GM18951 (cell line): ENCODE results near the gene CEP78.
A peak's percentile ranks its signal among the peaks of the same experiment; 100 is the strongest.
"Not testable (repeated sequence)": the region's sequence is repeated elsewhere in the genome, so short reads cannot be mapped to it uniquely, and the experiment has no call there.

Experiments used
- POLR2A ChIP-seq: IDR thresholded peaks from 4 replicates; pipeline ENCODE4 v1.6.1; 2011; ENCODE audit warnings: mild to moderate bottlenecking; ENCODE audit not compliant: insufficient read length, insufficient read depth; ENCODE audit errors: extremely low read depth
- in situ Hi-C: fragments of 300-500 bp; cut with MboI; formaldehyde crosslinking; loops from one replicate; pipeline ENCODE4 v1.12.0; 2022; ENCODE audit warnings: low sequenced_read_pairs, mixed read lengths, inconsistent platforms; ENCODE audit not compliant: unreplicated experiment

Gene CEP78, protein sequence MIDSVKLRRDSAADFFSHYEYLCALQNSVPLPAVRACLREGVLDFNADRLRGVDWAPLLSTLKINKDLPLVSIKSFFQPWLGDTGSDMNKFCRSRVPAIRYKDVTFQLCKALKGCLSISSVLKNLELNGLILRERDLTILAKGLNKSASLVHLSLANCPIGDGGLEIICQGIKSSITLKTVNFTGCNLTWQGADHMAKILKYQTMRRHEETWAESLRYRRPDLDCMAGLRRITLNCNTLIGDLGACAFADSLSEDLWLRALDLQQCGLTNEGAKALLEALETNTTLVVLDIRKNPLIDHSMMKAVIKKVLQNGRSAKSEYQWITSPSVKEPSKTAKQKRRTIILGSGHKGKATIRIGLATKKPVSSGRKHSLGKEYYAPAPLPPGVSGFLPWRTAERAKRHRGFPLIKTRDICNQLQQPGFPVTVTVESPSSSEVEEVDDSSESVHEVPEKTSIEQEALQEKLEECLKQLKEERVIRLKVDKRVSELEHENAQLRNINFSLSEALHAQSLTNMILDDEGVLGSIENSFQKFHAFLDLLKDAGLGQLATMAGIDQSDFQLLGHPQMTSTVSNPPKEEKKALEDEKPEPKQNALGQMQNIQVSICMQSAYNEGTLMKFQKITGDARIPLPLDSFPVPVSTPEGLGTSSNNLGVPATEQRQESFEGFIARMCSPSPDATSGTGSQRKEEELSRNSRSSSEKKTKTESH

DNA sequence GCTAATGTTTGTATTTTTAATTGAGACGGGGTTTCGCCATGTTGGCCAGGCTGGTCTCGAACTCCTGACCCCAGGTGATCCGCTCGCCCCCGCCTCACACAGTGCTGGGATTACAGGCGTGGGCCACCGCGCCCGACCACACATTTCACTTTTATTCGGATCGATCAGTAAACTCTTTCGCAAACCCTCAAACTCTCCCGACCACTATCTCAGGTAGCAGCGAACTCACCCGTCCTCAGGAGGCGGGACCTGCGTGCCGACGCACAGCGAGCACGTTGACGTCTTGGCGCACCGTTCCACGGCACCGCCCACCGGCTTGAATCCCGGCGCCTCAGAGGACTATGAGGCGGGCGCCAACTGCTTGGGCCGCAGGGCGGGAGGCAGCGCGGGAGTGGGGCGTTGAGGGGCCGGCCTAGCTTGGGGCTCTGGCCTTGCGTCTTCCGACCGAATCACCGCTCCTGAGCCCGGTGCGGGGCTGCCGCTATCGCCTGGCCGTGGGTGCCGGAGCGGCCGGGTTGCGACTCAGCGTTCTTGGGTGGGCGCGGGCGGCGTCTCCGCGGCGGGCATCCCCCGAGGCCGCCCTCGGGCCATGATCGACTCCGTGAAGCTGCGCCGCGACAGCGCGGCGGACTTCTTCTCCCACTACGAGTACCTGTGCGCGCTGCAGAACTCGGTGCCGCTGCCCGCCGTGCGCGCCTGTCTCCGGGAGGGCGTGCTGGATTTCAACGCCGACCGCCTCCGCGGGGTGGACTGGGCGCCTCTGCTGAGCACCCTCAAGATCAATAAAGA, at the start of gene CEP78:
Gene CEP78, plus strand, starts transcription at position 314 of the 789 bp plus-strand sequence. Its CDS starts 276 bp downstream, at position 590.
- TF ChIP-seq POLR2A: peak; percentile 90
- in situ Hi-C loops: no loop called here

DNA sequence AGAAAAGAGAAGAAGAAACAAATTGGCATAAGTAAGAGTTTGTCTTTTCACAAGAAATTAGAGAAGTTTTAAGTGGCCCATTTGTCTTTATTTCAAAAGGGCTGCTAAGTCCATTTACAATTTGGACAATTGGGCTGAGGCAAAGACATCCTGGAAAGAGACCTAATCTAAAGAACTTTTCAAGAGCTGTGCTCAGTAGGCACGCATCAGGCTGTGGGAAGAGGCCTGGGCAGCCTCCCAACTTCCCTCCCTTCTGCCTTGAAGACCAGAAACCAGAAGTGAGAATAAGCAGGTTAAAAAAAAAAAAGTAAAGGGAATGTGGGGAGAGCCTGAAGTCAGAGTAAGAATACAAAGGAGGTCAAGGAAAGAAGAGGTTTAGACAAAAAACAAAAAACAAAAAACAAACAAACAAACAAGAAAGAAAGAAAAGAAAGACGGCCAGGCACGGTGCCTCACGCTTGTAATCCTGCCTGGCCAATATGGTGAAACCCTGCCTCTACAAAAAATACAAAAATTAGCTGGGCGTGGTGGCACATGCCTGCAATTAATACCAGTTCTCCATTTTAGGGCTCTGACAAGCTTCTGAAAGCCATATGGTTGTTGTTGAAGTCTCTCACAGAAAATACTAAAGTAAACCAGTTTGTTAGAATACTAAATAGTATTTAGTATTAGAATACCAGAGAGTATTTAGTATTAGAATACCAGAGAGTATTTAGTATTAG, 48.0 kb upstream of the CEP78 start:
- no peak for TF ChIP-seq POLR2A
- in situ Hi-C loops: no loop called here

DNA sequence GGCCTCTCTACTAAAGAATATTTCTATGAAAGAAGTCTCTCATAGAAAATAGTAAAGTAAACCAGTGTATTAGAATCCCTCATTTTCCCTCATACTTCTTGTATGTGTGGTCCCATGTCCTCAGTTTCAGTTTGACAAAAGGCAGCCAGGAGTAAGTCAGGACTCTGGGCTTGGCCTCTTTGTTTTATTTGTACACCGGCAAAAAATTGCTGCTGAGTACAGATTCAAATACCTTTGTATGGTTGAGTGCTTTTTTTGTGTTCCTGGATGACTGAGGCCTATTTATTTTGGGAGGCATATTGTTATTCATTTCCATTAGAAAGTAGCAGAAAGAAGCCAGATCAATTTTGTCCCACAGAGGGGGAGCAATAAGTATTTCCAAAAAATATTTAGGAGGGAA, 47.3 kb upstream of the CEP78 start:
- no peak for TF ChIP-seq POLR2A
- in situ Hi-C loops: no loop called here

DNA sequence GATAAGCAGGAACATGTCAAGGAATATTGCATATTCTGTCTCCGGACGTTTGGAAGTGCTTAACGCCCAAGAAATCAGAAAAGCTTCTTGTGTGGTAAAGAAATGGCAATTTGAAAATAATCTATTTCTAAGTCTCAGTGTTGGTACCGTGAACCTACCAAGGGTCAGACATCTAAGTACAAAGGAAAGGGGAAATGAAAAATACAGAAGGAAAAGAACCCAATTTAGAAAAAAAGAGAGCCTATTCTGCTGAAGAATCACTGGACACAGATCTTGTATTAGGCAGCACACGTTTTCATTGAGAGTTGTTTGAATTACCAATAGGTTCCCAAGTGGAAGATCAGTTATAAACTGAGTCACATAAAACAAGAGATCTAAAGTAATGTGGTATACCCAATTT, 46.9 kb upstream of the CEP78 start:
- in situ Hi-C loops: no loop called here
- no peak for TF ChIP-seq POLR2A

DNA sequence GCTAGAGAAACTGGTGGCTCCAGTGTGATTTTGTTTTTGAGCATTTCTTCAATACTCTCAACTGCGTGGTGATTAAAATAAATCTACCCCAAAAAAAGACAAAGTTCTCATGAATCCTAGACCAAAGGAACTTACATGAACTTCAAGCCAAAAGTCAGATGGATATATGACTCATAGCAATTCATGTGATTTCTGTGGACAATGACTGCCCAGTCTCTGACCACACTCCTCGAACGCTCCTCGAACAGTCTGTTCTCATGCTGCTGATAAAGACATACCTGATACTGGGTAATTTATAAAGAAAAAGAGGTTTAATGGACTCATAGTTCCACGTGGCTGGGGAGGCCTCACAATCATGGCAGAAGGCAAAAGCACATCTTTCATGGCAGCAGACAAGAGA, 46.4 kb upstream of the CEP78 start:
- no peak for TF ChIP-seq POLR2A
- in situ Hi-C loops: no loop called here

DNA sequence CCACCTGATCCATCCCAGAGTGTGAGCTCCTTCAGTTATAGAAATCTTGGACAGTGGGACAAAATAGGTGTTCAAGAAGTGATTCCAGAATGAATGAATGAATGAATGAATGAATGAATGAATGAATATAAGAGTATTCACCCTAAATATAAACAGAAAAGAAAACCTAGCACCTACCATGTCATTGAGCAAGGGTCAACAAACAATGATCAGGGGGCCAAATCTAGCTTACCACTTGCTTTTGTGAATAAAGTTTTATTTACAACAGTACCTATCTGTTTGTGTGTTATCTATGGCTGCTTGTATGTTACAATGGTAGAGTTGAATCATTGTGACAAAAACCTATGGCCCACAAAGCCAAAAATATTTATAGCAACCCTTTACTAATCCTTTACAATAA, 43.9 kb upstream of the CEP78 start:
- in situ Hi-C loops: no loop called here
- no peak for TF ChIP-seq POLR2A

DNA sequence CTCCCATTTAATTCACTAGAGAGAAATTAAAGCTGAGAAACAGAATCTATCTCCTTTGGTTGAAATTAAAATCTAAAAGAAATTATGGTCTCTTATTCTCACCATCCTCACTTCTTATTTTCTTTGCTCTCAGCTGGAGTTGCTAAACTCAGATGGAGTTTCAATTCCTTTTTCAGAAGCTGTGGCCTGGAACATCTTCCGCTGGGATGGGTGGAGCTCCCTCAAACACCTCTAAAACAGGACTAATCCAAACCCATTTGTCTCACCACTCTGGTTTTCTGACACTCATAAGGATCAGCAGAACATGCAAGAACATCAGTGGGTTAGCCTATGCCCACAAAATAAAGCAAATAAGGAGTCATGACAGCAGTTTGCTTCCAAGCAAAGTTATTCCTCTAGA, 39.6 kb upstream of the CEP78 start:
- in situ Hi-C loops: no loop called here
- no peak for TF ChIP-seq POLR2A

DNA sequence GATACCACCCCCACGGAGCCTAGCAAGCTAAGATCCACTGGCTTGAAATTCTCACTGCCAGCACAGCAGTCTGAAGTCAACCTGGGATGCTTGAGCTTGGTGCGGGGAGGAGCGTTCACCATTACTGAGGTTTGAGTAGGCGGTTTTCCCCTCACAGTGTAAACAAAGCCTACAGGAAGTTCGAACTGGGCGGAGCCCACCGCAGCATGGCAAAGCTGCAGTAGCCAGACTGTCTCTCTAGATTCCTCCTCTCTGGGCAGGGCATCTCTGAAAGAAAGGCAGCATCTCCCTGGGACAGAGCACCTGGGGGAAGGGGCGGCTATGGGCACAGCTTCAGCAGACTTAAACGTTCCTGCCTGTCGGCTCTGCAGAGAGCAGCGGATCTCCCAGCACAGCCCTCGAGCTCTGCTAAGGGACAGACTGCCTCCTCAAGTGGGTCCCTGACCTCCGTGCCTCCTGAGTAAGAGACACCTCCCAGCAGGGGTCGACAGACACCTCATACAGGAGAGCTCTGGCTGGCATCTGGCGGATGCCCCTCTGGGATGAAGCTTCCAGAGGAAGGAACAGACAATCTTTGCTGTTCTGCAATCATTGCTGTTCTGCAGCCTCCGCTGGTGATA, 34.6 kb upstream of the CEP78 start:
- in situ Hi-C loops: not testable (repeated sequence)

DNA sequence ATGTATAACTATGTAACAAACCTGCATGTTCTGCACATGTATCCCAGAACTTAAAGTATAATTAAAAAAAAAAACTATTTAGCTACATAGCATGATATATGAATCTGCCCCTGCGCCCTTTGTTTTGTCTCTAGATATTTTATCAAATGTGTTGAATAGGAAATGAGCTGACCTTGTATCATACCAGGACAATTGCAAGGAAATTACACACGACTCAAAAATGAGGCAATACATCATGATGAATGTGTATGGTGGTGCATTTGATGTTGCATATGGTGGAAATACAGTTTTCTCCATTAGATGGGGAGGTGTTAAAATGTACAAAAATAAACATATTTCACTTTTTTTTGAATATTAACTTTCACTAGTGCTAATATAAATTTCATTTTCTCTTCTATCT, 28.6 kb upstream of the CEP78 start:
- in situ Hi-C loops: no loop called here
- no peak for TF ChIP-seq POLR2A

DNA sequence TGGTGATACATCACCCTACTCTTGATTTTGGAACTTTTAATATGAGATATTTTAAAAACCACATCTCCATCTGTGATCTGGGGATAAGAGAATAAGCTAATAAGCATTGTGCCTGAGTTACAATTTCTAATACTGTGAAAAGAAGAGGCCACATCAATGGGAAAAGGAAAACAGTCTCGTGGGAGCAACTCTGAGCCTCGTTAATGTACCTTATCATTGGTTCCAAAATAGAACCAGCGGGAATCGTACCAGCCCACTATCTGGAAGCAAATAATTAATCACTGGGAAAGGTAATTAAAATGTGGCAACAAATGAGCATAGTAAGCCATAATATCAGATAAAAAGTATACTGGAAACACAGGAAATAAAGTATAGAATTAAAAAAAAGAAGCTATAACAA, 28.0 kb upstream of the CEP78 start:
- in situ Hi-C loops: no loop called here
- TF ChIP-seq POLR2A: no peak

DNA sequence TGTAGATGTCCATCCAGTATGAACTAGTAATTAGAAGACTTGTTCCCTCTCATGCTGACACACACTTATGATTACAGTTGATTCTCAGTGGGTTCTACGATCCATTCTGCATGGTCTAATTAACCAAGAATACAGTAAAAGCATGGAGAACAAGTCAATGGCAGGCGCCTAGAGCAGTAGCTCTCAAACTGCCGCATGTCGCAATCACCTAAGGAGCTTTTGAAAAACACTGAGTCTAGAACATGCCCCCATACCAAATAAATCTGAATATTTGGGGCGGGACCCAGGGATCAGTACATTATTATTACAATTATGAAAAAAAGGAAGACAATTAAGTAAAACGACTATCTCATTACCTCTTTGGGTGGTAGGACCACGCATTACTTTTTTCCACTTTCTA, 26.7 kb upstream of the CEP78 start:
- in situ Hi-C loops: no loop called here
- no peak for TF ChIP-seq POLR2A

DNA sequence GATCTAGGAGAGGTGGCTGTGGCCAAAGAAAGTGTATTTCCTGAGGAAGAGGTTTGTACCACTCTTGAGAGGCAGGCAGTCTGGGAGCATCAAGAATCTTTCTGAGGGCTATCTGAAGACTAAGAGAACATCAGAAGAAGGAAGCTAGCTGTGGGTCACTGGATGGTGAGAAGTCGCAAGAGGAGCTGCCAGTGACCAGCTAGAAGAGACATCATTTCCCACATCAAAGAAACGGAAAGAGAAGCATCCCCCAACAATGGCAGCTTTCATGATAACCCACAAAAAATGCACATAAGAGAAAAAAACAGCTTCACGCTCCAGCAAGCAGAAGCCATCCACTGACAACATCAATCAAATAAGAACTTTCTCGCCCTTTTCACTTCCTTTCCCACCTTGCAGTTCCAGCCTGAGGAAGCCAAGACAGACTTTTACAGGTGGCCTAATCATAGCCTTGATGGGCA, 25.0 kb upstream of the CEP78 start:
- no peak for TF ChIP-seq POLR2A
- in situ Hi-C loops: no loop called here
